ENCODE data around the gene GINS1. TPM values are rescaled to one million over a fixed set of nuclear protein-coding genes. Genes with fewer than 3 reads are reported as not detected.

The GINS1 gene
- total and polyA plus RNA-seq, 2 of the 13 experiments (the other 11 are each of a cell fraction or from before 2014, with no cell fraction given), result 14.6 to 59.9 TPM

DNA sequence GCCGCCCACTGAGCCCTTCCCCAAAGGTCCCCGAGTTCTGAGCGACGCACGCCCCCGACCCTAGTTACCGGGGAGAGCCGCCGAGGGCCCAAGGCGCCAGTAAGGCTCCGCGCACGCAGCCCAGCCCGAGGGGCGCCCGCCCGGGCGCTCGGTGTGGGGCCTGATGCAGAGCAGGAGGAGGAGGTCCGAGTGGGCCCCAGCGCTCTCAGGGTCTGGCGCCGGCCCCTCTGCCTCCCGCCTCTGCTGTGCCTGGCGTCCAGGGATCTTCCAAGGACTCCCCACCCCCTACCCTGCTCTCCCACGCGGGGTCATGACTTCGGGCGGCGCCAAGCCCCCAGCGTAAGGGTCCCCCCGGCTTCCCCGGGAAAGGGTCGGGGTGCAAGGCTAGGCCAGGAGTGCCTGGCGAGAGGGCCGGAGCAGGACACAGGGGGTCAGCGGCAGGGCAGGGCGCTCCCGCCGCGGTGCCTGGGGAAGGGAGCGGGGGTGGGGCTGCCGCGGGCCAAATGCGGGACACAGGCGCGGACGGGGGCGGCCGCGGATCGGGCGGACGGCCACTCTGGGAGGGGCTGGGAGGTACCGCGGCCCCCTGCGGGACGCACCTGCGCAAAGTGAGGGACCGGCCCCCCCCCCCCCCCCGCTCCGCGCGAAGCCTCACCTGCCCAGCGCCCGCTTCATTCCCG, 17.5 kb upstream of the GINS1 start (continued):
- TF ChIP-seq, protein P1, sequence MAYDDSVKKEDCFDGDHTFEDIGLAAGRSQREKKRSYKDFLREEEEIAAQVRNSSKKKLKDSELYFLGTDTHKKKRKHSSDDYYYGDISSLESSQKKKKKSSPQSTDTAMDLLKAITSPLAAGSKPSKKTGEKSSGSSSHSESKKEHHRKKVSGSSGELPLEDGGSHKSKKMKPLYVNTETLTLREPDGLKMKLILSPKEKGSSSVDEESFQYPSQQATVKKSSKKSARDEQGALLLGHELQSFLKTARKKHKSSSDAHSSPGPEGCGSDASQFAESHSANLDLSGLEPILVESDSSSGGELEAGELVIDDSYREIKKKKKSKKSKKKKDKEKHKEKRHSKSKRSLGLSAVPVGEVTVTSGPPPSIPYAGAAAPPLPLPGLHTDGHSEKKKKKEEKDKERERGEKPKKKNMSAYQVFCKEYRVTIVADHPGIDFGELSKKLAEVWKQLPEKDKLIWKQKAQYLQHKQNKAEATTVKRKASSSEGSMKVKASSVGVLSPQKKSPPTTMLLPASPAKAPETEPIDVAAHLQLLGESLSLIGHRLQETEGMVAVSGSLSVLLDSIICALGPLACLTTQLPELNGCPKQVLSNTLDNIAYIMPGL (CRISPR knock-in tag; IDR thresholded peaks at IDR 0.05; ENCODE audit: borderline replicate concordance in 1 of 2, low read depth in 1 of 2), result peak in 1 of 2 experiments; percentile 78; a peak in 3 of 4 replicates
- TF ChIP-seq, protein P2, sequence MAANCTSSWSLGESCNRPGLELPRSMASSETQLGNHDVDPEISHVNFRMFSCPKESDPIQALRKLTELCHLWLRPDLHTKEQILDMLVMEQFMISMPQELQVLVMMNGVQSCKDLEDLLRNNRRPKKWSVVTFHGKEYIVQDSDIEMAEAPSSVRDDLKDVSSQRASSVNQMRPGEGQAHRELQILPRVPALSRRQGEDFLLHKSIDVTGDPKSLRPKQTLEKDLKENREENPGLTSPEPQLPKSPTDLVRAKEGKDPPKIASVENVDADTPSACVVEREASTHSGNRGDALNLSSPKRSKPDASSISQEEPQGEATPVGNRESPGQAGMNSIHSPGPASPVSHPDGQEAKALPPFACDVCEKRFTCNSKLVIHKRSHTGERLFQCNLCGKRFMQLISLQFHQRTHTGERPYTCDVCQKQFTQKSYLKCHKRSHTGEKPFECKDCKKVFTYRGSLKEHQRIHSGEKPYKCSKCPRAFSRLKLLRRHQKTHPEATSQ (CRISPR knock-in tag; IDR thresholded peaks at IDR 0.05; ENCODE audit: borderline replicate concordance), result peak; percentile 48; the same call in 1 of the 2 replicates
- no peak for TF ChIP-seq ZNF282 (IDR thresholded peaks at IDR 0.05; ENCODE audit: partially characterized antibody)
- TF ChIP-seq HNRNPK (IDR thresholded peaks at IDR 0.05; ENCODE audit: low read depth, low read length, poor library complexity, severe bottlenecking), result peak; percentile 79
- 0 out of 2 replicates have a peak, but pooled peaks have one; percentile 26 for TF ChIP-seq ZSCAN12 (CRISPR knock-in tag; IDR thresholded peaks at IDR 0.05)
- peak; percentile 56 for TF ChIP-seq MEIS2 (CRISPR knock-in tag; IDR thresholded peaks at IDR 0.05)
- no peak for TF ChIP-seq SIN3A (IDR thresholded peaks at IDR 0.05; ENCODE audit: borderline replicate concordance, low read depth, low read length)
- TF ChIP-seq ZNF674 (CRISPR knock-in tag; IDR thresholded peaks at IDR 0.05; ENCODE audit: low read depth), result no peak
- TF ChIP-seq SCMH1 (CRISPR knock-in tag; IDR thresholded peaks at IDR 0.05; ENCODE audit: borderline replicate concordance), result no peak
- TF ChIP-seq ZNF501 (CRISPR knock-in tag; IDR thresholded peaks at IDR 0.05), result peak; percentile 80
- TF ChIP-seq, protein P3, sequence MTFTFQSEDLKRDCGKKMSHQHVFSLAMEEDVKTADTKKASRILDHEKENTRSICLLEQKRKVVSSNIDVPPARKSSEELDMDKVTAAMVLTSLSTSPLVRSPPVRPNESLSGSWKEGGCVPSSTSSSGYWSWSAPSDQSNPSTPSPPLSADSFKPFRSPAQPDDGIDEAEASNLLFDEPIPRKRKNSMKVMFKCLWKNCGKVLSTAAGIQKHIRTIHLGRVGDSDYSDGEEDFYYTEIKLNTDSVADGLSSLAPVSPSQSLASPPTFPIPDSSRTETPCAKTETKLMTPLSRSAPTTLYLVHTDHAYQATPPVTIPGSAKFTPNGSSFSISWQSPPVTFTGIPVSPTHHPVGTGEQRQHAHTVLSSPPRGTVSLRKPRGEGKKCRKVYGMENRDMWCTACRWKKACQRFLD (CRISPR knock-in tag; IDR thresholded peaks at IDR 0.05; ENCODE audit: borderline replicate concordance), result peak; percentile 90
- TF ChIP-seq DNMT3B (CRISPR knock-in tag; conservative IDR thresholded peaks at IDR 0.05), result no peak
- TF ChIP-seq SNRNP70 (IDR thresholded peaks at IDR 0.05; ENCODE audit: low read depth, low read length), result no peak
- TF ChIP-seq, protein P4, sequence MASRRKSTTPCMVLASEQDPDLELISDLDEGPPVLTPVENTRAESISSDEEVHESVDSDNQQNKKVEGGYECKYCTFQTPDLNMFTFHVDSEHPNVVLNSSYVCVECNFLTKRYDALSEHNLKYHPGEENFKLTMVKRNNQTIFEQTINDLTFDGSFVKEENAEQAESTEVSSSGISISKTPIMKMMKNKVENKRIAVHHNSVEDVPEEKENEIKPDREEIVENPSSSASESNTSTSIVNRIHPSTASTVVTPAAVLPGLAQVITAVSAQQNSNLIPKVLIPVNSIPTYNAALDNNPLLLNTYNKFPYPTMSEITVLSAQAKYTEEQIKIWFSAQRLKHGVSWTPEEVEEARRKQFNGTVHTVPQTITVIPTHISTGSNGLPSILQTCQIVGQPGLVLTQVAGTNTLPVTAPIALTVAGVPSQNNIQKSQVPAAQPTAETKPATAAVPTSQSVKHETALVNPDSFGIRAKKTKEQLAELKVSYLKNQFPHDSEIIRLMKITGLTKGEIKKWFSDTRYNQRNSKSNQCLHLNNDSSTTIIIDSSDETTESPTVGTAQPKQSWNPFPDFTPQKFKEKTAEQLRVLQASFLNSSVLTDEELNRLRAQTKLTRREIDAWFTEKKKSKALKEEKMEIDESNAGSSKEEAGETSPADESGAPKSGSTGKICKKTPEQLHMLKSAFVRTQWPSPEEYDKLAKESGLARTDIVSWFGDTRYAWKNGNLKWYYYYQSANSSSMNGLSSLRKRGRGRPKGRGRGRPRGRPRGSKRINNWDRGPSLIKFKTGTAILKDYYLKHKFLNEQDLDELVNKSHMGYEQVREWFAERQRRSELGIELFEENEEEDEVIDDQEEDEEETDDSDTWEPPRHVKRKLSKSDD (CRISPR knock-in tag; IDR thresholded peaks at IDR 0.05; ENCODE audit: low read depth), result 0 out of 2 replicates have a peak, but pooled peaks have one; percentile 18
- TF ChIP-seq, protein P5, sequence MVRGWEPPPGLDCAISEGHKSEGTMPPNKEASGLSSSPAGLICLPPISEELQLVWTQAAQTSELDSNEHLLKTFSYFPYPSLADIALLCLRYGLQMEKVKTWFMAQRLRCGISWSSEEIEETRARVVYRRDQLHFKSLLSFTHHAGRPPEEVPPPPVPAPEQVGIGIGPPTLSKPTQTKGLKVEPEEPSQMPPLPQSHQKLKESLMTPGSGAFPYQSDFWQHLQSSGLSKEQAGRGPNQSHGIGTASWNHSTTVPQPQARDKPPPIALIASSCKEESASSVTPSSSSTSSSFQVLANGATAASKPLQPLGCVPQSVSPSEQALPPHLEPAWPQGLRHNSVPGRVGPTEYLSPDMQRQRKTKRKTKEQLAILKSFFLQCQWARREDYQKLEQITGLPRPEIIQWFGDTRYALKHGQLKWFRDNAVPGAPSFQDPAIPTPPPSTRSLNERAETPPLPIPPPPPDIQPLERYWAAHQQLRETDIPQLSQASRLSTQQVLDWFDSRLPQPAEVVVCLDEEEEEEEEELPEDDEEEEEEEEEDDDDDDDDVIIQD (CRISPR knock-in tag; IDR thresholded peaks at IDR 0.05; ENCODE audit: low read depth), result no peak
- TF ChIP-seq, protein P6, sequence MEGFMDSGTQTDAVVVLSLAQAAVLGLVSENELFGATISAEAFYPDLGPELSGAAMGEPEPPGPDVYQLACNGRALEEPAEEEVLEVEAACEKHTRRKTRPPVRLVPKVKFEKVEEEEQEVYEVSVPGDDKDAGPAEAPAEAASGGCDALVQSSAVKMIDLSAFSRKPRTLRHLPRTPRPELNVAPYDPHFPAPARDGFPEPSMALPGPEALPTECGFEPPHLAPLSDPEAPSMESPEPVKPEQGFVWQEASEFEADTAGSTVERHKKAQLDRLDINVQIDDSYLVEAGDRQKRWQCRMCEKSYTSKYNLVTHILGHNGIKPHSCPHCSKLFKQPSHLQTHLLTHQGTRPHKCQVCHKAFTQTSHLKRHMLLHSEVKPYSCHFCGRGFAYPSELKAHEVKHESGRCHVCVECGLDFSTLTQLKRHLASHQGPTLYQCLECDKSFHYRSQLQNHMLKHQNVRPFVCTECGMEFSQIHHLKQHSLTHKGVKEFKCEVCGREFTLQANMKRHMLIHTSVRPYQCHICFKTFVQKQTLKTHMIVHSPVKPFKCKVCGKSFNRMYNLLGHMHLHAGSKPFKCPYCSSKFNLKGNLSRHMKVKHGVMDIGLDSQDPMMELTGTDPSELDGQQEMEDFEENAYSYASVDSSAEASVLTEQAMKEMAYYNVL (CRISPR knock-in tag; IDR thresholded peaks at IDR 0.05; ENCODE audit: borderline replicate concordance), result peak; percentile 15; the same call in 1 of the 2 replicates

Measured in HepG2 (cell line).